GM19240 (cell line): ENCODE data around the gene SVBP.
"Not testable (repeated sequence)": the region's sequence is repeated elsewhere in the genome, so short reads cannot be mapped to it uniquely, and the experiment has no call there.

Experiments used
- DNase-seq: peaks from one replicate; pipeline ENCODE4 v3.0.0; 2011; ENCODE audit warnings: low spot score; ENCODE audit not compliant: insufficient read length

The SVBP gene

DNA sequence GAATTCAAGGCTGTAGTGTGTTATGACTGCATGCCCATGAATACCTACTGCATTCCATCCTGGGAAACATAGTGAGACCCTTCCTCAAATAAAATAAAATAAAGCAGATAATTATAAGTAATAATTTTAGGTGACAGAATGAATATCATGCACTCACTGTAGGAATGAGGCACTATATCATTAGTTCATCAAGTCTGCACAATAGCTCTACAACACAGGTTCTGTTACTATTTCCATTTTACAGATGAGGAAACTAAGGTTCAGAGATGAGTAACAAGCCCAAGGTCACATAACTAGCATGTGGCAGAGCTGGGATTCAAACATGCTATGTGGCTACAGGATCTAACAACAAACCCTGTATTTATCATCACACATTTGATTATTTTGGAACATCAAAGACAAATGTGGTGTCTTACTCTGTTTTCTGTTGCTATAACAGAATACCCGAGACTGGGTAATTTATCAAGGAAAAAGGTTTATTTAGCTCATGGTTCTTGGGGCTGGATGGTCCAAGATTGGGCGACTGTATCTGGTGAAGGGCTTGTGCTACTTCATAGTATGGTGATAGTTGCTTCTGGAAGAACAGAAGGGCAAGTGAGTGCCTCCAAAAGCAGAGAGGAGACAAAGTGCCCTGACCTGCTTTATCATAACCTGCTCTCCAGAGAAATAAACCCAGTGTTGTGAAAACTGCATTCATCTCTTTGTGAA lies 24.4 kb upstream of the SVBP start:
- no peak for DNase-seq

DNA sequence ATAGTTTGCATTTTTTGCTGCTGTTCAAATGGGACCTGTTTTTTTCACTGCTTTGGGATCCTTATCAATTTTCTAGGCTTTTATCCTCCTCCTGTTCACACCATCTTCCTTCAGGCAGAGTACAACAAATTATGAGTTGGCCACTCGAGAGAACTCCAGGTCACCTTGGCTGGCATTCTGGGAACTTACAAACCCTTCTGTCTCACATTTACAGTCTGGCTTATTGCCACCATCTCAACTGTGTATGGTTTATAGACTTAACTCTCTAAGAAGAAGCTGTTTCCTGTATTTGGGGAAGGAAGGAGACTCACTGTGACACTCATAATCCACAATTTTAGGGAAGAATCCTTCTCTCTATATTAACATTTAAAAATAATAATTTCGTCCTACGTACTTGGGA lies 23.8 kb upstream of the SVBP start:
- DNase-seq: no peak

DNA sequence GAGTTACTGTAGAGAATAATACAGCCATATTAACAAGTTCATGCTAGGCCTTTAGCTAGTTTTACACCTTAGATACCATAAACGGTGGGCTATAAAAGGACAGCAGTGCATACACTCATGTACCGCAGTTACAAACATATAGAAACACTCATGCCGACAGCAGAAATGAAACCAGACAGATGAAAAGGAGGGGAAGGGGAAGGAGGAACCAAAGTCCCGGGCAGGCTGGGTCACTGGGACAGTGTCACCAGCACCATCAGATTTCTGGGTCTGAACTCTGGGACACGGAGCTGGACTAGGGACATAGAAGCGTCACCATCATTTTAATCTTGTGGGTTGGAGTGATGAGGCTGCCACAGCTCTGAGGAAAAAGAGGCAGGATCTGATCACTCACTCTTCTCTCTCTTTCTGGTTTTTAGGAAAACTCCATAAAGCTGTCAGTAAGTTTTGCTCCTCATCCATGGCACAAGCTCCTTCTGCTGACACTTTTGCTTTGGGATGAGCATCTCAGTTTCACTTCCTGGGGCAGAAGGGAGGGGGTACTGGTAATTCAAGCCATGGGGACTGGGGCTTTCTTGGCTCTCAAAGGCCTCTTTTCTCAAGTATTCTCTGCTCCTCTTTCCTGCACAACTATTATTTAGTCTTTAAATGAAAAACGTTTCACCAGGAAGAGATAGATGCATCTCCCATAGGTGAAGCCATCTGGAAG lies 21.4 kb upstream of the SVBP start:
- no peak for DNase-seq

DNA sequence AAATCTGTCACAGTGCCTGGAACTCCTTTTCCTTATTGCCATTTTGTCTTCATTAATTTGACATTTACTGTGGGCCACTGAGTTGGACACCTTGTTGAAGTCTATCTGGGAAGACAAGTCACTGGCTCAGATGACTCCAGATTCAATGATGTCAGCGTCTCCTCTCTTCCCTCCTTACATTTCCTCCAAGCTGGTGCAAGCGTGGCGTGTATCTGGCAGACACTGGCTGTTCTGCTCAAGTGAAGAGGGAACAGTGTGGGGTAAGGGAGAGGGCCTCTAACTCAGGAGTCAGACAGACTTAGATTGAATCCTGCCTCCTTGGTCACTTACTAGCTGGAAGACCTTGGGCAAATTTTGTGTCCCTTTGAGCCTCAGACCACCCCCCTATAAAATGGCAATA lies 20.5 kb upstream of the SVBP start:
- DNase-seq: no peak

DNA sequence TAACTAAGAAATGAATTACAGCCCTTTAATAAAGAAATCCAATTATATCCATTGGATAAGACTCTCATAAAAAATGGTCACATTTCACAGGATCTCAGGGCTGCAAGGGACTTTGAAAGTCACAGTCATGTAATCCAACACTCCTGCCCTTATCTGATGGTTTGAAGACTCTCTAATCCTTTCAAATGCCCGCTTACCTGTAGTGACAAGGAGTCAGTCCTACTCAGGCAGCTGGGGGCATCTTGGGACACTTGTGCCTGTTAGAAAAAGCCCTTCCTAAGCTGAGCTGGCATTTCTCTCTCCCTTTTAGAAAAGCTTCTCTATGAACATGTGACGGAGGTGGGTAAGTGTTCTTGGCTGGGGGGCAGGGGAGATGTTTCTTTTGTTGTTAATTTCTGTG lies 18.2 kb upstream of the SVBP start:
- no peak for DNase-seq

DNA sequence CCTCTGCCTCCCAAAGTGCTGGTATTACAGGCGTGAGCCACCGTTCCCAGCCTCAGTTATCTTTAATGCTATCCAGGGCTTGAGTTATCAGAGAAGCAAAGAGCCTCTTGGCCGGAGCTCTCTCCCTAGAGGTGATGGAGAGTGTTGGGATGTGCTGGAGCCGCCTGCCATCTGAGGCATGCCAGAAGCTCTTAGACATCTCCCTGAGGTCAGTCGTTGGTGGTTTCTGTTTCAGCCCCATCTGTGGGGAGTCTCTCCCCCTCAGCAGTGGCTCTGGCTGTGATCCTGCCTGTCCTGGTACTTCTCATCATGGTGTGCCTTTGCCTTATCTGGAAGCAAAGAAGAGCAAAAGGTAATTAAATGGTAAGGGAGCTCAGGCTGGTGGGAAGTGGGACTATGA lies 17.6 kb upstream of the SVBP start:
- no peak for DNase-seq

DNA sequence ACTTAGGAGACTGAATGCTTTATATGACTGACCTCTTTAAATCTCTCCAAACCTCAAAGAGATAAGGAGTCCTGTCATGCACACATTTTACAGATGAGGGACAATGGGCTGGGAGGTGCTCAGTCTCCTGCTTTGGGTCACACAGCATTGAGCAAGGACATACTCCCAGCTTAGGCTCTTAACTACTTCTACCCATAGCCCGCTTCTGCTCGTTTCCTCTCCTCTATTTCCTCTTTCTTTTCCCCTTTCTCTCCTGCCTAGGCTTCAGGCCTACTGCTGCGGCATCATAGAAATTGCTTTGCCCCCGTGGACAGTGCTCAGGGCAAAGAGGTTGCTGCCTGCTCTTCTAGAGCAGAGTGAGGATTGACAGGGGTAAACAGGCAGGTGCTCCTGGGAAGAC lies 16.8 kb upstream of the SVBP start:
- no peak for DNase-seq

DNA sequence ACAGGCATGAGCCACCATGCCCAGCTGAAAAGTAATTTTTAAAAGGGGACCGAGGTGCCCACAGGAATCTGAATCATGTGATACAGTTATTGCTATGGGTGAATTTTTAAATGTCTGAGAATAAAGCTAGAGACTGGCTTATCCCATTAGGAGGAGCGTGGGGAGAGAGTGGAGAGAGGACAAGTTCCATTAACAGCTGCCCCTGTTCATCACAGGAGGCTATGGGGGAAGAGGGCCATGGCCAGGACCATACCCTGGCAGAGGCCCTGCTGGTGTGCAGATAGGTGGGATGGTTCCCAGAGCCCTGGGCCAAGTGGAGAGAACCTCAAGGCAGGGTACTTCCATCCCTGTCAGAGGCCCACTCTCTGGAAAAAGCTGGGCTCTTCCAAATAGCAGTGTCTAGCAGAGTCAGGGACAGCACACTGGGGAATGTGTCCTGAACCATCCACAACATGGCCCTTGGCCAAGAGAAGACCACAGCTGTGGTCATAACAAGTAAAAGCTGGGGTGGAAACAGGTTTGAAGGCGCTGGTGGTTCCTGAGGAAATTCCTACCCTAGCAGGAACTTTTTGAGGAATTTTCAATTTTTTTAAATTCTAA lies 15.5 kb upstream of the SVBP start:
- no peak for DNase-seq

DNA sequence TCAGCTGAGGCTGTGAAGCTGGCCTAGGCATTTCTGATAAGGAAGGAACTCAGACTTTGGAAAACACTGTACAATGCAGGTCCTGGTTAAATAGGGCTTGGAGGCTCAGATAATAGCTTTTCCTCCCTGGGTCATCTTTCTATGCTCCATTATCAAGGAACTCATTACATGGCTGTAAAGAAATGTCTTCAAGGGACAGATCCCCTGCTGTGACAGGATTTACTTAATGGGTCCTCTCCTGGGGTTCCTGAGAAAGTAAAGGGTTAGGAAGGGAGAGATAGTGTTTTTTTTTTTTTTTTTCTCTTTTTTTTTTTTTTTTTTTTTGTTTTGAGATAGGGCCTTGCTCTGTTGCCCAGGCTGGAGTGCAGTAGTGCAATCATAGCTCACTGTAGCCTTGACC lies 14.1 kb upstream of the SVBP start:
- no peak for DNase-seq

DNA sequence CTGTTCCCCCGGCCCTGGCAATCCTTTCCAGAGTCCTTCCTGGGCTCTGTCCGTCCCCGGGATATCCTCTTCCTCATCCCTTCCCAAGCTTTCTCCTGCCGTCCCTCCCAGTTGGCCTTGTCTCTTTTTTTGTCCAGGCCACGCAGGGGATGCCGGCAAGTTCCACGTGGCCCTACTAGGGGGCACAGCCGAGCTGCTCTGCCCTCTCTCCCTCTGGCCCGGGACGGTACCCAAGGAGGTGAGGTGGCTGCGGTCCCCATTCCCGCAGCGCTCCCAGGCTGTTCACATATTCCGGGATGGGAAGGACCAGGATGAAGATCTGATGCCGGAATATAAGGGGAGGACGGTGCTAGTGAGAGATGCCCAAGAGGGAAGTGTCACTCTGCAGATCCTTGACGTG lies 13.4 kb upstream of the SVBP start:
- no peak for DNase-seq

DNA sequence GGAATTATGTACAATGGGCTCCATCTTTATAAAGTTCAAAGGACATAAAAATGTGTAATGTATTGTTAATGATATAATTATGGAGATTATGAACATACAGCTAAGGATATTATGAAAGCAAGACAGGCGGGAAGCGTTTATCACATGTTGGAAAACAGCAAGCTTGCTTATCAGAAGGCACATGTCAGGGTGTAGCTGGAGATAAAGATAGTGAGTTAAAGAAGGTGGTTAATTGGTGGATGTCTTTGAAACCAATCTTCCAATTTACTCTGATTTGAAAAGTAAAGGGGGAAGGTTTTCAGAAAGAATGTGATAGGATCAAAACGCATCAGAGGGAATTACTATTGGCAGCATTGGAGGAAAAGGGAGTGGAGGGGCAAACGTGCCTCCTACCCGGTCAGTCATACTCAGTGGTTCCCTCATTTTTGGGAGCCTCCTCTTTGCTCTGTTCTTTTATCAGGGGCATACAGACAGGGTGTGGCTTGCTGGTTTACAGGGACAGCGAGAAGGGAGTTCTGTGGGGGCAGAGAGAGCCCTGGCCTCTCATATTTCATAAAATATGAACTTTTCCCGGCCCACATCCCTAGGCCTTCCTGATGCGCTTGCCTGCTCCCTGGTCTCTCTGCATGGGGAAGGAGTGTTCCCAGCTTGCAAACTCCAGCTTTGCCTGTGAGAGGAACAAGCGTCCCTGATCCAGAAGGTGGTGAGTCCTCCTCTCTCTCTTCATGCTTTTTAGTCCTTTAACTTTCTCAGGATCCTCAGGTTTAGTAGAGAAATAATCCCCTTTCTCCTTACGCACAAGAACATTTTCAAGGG lies 8.0 kb upstream of the SVBP start:
- no peak for DNase-seq

DNA sequence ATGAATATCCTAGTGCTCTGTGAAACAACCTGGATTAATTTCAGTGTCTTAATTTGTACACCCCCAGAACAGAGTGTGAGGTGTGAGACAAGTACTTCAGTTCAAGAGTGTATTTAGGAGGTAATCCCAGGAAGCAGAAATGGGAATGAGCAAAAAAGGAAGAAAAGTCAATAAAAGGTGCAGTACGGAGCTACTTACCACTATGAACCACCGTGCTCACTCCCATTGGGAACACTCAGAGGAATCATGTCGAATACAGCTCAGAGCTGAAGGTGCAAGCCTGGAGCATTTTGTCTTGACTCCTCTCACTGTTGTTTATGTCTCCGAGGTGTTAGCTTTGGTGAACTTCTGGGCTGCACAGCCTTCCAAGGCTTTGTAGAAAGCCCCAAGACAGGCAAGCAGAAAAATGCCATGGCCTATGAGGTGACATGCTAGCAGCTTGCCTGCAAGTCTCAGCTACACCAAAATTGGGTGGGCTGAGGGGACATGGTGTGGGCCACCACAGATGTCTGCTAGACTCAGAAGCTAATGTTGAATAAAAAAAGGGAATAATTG lies 7.4 kb upstream of the SVBP start:
- DNase-seq: no peak

DNA sequence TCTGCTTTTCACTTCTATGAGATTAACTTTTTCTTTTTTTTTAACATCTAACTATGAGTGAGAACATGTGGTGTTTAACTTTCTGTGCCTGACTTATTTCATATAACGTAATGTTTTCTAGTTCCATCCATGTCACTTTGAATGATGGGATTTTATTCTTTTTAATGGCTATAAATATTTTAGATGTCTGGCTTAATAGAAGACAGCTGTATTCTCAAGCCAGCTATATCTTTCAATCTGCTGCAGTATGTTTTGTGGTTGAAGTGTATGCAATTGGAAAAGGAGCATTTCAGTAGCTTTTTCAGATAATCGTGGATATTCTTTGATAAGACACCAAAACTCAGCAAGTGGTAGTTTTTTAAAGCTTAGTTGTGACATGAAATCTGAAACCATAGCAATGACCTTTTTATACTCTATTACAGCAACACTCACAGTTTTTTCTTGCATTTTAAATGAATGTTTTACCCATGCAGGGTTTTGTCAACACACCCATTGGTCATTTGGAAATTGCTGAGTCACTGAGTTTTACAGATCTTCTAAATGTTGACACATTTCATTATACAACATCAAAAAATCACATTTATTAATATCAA lies 5.7 kb upstream of the SVBP start:
- no peak for DNase-seq

DNA sequence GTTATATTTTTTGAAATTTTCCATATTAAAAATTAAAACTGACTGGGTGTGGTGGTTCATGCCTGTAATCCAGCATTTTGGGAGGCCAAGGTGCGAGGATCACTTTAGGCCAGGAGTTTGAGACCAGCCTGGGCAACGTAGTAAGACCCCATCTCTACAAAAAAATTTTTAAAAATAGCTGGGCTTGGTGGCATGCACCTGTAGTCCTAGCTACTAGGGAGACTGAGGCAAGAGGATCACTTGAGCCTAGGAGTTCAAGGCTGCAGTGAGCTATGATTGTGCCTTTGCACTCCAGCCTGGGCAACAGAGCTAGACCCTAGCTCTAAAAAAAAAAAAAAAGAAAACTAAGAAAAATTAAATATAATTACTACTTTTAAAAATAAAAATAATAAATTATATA lies 4.5 kb upstream of the SVBP start:
- DNase-seq: no peak

DNA sequence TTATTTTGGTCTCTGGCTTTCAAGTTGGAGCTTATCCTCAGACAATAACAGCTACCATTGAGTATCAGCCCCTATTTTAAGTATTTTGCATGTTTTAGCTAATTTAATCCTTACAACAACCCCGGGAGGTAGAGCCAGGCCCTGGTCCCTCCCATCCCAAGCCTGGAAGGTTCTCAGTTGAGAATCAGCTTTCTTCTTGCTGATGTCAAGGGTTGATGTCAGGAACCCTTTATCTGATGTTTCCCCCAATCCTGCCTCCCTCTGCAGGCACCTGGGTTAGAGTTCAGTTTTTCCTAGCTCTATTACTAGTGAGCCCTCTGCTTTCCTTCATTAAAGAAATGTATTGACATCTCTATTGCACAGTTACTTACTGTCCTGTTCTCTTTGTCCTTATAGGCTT lies 3.6 kb upstream of the SVBP start:
- no peak for DNase-seq

DNA sequence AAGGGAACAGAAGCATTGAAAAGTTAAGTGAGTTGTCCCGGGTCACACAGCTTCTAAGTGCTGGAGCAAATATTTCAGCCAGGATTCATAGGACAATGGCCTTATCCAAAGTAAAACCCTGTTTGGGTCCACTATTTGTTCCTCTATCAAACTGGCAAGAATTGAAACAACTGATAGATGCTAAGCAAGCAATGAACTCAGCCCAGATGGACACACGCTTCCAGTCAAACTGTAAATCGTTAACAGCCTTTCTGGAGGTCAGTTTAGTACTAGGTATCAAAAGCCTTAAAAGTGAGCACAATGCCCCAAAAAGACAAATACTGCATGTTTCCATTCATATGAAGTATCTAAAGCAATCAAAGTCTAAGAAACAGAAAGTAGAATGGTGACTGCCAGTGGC lies 779 bp upstream of the SVBP start:
- no peak for DNase-seq

DNA sequence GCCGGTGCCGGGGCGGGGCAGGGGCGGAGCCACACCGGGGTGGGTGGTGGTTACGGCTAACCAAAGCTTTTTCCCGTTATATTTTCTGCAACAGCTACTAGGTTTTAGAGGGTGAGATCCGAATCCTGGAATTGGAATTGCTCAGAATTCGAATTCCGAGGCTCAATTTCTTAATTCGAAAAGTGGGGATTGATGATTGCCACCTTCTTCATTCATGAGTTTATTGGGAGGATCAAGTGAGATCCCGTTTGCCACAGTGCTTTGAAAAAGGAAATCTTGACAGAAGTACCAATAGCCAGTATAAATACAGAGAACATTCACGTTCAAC lies 207 bp upstream of the SVBP start:
- DNase-seq: no peak

DNA sequence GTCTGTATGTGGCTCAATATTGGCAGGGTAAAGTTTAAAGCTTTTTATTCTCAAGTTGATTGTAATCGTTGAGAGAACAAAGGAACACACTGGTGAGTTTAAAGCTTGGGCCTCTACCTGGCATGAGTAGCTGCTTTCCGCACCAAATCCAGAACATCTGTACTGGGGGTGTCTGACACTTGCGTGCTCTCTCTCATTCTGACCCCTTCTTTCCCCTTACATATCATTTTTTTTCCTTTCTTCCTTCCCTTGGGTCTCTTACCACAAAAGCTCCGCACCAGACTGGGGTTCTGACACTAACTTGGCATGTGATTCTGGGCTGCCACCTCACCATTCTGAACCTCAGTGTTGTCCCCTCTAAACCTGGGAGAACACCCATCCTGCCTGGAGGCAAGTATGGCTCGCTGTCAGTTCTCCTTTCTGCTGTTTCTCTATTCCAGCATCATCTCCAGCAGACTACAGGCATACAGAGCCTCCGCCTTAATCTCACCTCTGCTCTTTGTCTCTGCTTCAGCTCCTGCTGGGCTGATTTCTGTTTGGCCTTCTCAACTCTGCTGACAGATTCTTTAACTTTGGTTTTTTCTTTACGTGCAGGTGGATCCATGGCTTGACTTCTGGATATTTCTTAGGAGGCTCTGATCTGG lies 1.1 kb downstream of the SVBP start:
- no peak for DNase-seq

DNA sequence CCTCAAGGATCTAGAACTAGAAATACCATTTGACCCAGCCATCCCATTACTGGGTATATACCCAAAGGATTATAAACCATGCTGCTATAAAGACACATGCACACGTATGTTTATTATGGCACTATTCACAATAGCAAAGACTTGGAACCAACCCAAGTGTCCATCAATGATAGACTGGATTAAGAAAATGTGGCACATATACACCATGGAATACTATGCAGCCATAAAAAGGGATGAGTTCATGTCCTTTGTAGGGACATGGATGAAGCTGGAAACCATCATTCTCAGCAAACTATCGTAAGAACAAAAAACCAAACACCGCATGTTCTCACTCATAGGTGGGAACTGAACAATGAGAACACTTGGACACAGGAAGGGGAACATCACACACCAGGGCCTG lies 2.4 kb downstream of the SVBP start:
- DNase-seq: not testable (repeated sequence)

DNA sequence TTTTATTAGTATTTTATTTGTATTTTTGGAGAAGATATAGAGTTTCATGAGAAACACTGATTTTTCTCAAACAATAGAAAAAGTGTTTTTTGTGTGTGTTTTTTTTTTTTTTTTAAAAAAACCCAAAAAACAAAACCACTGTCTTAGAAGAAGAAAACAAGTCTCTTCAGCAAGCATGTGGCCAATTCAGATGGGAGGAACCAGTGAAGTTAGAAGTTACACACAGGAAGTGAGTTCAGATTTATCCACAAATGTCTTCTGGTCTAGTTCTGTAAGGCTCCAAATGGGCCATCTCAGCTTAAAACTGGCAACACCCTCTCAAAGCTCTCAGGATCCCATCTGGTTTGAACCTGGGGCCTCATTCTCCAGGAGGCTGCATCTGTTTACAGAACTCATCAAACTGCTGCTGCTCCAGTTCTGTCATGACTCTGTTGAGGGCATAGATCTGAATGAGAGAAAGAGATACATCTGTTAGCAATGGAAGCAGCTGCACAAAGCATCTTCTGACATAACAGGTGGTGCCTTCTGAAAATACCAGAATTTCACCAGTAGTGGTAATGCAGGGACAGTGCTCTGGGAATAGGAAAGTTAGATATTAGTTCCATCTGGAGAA lies 10.0 kb downstream of the SVBP start:
- DNase-seq: no peak

DNA sequence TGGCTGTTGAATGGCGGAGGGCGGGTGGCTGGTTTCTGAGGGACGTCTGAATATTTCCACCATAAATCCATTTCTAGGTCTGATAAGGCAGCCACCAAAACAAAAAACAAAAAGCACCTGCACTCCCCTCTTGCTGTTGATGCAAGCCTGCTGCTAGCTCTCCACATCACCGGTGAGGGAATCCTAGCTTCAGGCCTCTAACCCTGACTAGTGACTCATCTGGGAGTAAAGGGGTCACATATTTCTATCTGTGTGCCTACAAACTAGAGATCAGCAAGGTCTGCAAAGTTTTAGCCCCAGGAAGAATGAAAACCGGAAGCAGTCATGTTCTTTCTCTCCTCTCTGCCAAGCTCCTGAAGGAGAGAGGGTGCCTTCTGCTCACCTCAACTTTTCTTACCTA lies 10.6 kb downstream of the SVBP start:
- no peak for DNase-seq
